HepG2 (cell line): ENCODE results near the gene CASP1. TPM values are rescaled to one million over a fixed set of nuclear protein-coding genes. Genes with fewer than 3 reads are reported as not detected.
A peak's percentile ranks its signal among the peaks of the same experiment; 100 is the strongest.

Source experiments
- FOSL2 ChIP-seq: sonication (generic); formaldehyde crosslinking; IDR thresholded peaks from 2 replicates; pipeline ENCODE4 v1.4.0; 2020; ENCODE audit warnings: missing genetic modification reagents
- GATAD2A ChIP-seq: IDR thresholded peaks from 2 replicates; pipeline ENCODE4 v1.6.1; 2016
- HDAC1 ChIP-seq: sonication (generic); formaldehyde crosslinking; IDR thresholded peaks from 2 replicates; pipeline ENCODE4 v1.5.1; 2020; ENCODE audit warnings: mild to moderate bottlenecking, missing genetic modification reagents
- HNF4A ChIP-seq: sonication (generic); formaldehyde crosslinking; IDR thresholded peaks from 2 replicates; pipeline ENCODE4 v1.4.0; 2020; ENCODE audit warnings: missing genetic modification reagents
- MAFF ChIP-seq: IDR thresholded peaks from 2 replicates; pipeline ENCODE4 v1.6.1; 2011; ENCODE audit warnings: low read depth, low read length, improper control_type of control experiment
- MEF2D ChIP-seq: sonication (generic); formaldehyde crosslinking; IDR thresholded peaks from 2 replicates; pipeline ENCODE4 v1.5.1; 2020; ENCODE audit warnings: mild to moderate bottlenecking, missing genetic modification reagents
- NCOR1 ChIP-seq: fragments of 200-600 bp; sonication (generic); IDR thresholded peaks from 2 replicates; pipeline ENCODE4 v1.7.0; 2017; ENCODE audit warnings: antibody characterized with exemption, low read length, borderline replicate concordance
- NFIB ChIP-seq: sonication (generic); formaldehyde crosslinking; IDR thresholded peaks from 2 replicates; pipeline ENCODE4 v1.9.0; 2021; ENCODE audit warnings: missing genetic modification reagents, mild to moderate bottlenecking, borderline replicate concordance
- NPAS2 ChIP-seq: sonication (generic); formaldehyde crosslinking; IDR thresholded peaks from 2 replicates; pipeline ENCODE4 v1.8.0; 2022; ENCODE audit warnings: mild to moderate bottlenecking, missing genetic modification reagents, borderline replicate concordance
- PCBP2 ChIP-seq: fragments of 200-400 bp; formaldehyde crosslinking; optimal IDR thresholded peaks from 2 replicates; pipeline ENCODE3; 2018; ENCODE audit warnings: low read length, low read depth; ENCODE audit not compliant: poor library complexity, severe bottlenecking
- PRMT3 ChIP-seq: sonication (generic); formaldehyde crosslinking; IDR thresholded peaks from 2 replicates; pipeline ENCODE4 v1.8.1; 2022; ENCODE audit warnings: low read depth, mild to moderate bottlenecking, moderate library complexity, missing genetic modification reagents, borderline replicate concordance
- SATB2 ChIP-seq: sonication (generic); formaldehyde crosslinking; IDR thresholded peaks from 2 replicates; pipeline ENCODE4 v1.5.0; 2020; ENCODE audit warnings: missing genetic modification reagents
- SMAD1 ChIP-seq: sonication (generic); formaldehyde crosslinking; IDR thresholded peaks from 2 replicates; pipeline ENCODE4 v1.4.0; 2020; ENCODE audit warnings: missing genetic modification reagents, low read depth, mild to moderate bottlenecking, borderline replicate concordance
- SMARCC2 ChIP-seq: fragments of 450-650 bp; IDR thresholded peaks from 2 replicates; pipeline ENCODE4 v1.6.1; 2017; ENCODE audit warnings: antibody characterized with exemption, mild to moderate bottlenecking
- STAG1 ChIP-seq: sonication (generic); formaldehyde crosslinking; IDR thresholded peaks from 2 replicates; pipeline ENCODE4 v1.4.0; 2020; ENCODE audit warnings: missing genetic modification reagents
- WIZ ChIP-seq: sonication (generic); formaldehyde crosslinking; IDR thresholded peaks from 2 replicates; pipeline ENCODE4 v1.5.1; 2020; ENCODE audit warnings: mild to moderate bottlenecking, missing genetic modification reagents
- ZFP36 ChIP-seq: fragments of 150-350 bp; IDR thresholded peaks from 2 replicates; pipeline ENCODE4 v1.6.1; 2018; ENCODE audit warnings: borderline replicate concordance, low read length, low read depth; ENCODE audit not compliant: partially characterized antibody
- ZFX ChIP-seq: sonication (generic); formaldehyde crosslinking; IDR thresholded peaks from 2 replicates; pipeline ENCODE4 v1.4.0; 2020; ENCODE audit warnings: mild to moderate bottlenecking, low read depth, missing genetic modification reagents, moderate library complexity
- ZMYM3 ChIP-seq: sonication (generic); formaldehyde crosslinking; IDR thresholded peaks from 2 replicates; pipeline ENCODE4 v1.5.1; 2020; ENCODE audit warnings: mild to moderate bottlenecking, missing genetic modification reagents
- ZNF263 ChIP-seq: sonication (generic); formaldehyde crosslinking; IDR thresholded peaks from 2 replicates; pipeline ENCODE4 v1.4.0; 2020; ENCODE audit warnings: missing genetic modification reagents
- ZNF33B ChIP-seq: sonication (generic); formaldehyde crosslinking; IDR thresholded peaks from 2 replicates; pipeline ENCODE4 v1.5.1; 2020; ENCODE audit warnings: mild to moderate bottlenecking, missing genetic modification reagents
- ZNF34 ChIP-seq: sonication (generic); formaldehyde crosslinking; IDR thresholded peaks from 2 replicates; pipeline ENCODE4 v1.4.0; 2020; ENCODE audit warnings: mild to moderate bottlenecking, missing genetic modification reagents, borderline replicate concordance
- ZNF451 ChIP-seq: sonication (generic); formaldehyde crosslinking; IDR thresholded peaks from 2 replicates; pipeline ENCODE4 v1.5.0; 2020; ENCODE audit warnings: mild to moderate bottlenecking, missing genetic modification reagents
- ZNF543 ChIP-seq: sonication (generic); formaldehyde crosslinking; IDR thresholded peaks from 2 replicates; pipeline ENCODE4 v1.4.0; 2020; ENCODE audit warnings: mild to moderate bottlenecking, missing genetic modification reagents
- polyA plus RNA-seq, 8 experiments: library from polyadenylated mRNA; depleted of rRNA in 3 of 8; stranded (reverse) in 7 of 8; unstranded in 1 of 8; fragments of >200 nt; fragmentation: Illumina TruSeq in 4 of 8; extraction: Trizol in 4 of 8; gene quantifications; 2 replicates each; pipeline versions ENCODE4 v1.2.1 to v1.2.3, GENCODE V29; 2011 to 2016; ENCODE audit warnings: low read depth in 4 of 8, missing spikeins in 1 of 8, mixed read lengths in 1 of 8; ENCODE audit not compliant: insufficient read depth in 1 of 8
- total RNA-seq, 5 experiments: library from RNA; depleted of rRNA; stranded (reverse); fragments of >200 nt; fragmentation: Illumina TruSeq; extraction: Trizol; gene quantifications; 2 replicates each; pipeline ENCODE4 v1.2.3, GENCODE V29; 2016; ENCODE audit warnings: low read depth in 1 of 5
- TF ChIP-seq, protein P1 (sequence below): IDR thresholded peaks from 2 replicates; pipeline ENCODE4 v1.6.1; 2016; ENCODE audit warnings: low read depth
- TF ChIP-seq, protein P2 (sequence below): sonication (generic); formaldehyde crosslinking; IDR thresholded peaks from 2 replicates; pipeline ENCODE4 v1.5.0; 2020; ENCODE audit warnings: mild to moderate bottlenecking, missing genetic modification reagents
- TF ChIP-seq, protein P3 (sequence below): sonication (generic); formaldehyde crosslinking; IDR thresholded peaks from 2 replicates; pipeline ENCODE4 v1.8.1; 2023; ENCODE audit warnings: missing genetic modification reagents, inconsistent platforms, borderline replicate concordance

CASP1 gene
- total and polyA plus RNA-seq, 2 of the 13 experiments (the other 11 are each of a cell fraction or from before 2014, with no cell fraction given): 0.34 to 5.2 TPM

DNA sequence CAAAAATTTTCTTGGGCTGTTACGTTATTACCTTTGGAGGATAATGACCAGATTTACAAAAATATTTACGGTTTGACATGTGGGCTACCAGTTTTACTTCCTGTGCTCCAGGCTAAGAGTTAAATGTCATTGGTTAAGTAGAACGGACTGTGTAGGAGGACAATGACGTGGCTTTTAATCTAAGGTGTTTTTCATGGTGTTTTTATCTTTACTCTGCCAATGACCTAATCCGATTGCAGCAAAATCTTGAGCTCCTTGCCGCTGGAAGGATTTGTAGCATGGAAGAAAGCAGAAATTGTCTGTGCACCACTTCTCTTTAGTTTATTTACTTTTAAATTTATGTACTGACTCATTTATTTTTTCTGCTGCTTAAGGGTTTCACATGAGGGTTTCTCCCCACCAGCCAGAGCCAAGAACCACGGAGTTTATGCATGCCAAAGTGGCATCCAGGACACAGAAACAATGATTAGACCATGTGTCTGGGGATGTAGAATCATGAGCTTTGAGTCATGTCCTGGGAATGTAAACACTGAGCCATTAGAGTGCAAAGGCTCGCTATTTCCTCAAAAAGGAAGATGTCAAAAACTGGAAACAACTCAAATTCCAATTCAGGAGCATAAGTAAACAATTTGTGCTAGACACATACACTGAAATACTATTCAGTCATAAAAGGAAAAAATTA is 12.1 kb upstream of the CASP1 start (continued):
- TF ChIP-seq, protein P1, sequence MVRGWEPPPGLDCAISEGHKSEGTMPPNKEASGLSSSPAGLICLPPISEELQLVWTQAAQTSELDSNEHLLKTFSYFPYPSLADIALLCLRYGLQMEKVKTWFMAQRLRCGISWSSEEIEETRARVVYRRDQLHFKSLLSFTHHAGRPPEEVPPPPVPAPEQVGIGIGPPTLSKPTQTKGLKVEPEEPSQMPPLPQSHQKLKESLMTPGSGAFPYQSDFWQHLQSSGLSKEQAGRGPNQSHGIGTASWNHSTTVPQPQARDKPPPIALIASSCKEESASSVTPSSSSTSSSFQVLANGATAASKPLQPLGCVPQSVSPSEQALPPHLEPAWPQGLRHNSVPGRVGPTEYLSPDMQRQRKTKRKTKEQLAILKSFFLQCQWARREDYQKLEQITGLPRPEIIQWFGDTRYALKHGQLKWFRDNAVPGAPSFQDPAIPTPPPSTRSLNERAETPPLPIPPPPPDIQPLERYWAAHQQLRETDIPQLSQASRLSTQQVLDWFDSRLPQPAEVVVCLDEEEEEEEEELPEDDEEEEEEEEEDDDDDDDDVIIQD: peak; percentile 97; the same call in 1 of the 2 replicates
- TF ChIP-seq ZNF451 (no peak), MEF2D (CRISPR knock-in tag) (0 out of 2 replicates have a peak, but pooled peaks have one; percentile 44), ZNF263 (CRISPR knock-in tag) (peak; percentile 33; the same call in 1 of the 2 replicates), SMARCC2 (0 out of 2 replicates have a peak, but pooled peaks have one; percentile 22), HDAC1 (CRISPR knock-in tag) (peak; percentile 60; the same call in 1 of the 2 replicates), FOSL2 (peak; percentile 98), GATAD2A (peak; percentile 97), ZNF543 (no peak), NCOR1 (peak; percentile 60), ZFX (CRISPR knock-in tag) (no peak), ZNF33B (CRISPR knock-in tag) (no peak), PRMT3 (CRISPR knock-in tag) (no peak), SMAD1 (no peak), NPAS2 (CRISPR knock-in tag) (no peak), PCBP2 (no peak), MAFF (peak; percentile 35; the same call in 1 of the 2 replicates), WIZ (CRISPR knock-in tag) (peak; percentile 70; the same call in 1 of the 2 replicates), SATB2 (CRISPR knock-in tag) (no peak), ZFP36 (no peak), STAG1 (CRISPR knock-in tag) (peak; percentile 31; the same call in 1 of the 2 replicates), NFIB (no peak), ZMYM3 (CRISPR knock-in tag) (no peak; the same call in 1 of the 2 replicates), ZNF34 (CRISPR knock-in tag) (no peak), HNF4A (CRISPR knock-in tag) (peak; percentile 95)
- TF ChIP-seq, protein P2, sequence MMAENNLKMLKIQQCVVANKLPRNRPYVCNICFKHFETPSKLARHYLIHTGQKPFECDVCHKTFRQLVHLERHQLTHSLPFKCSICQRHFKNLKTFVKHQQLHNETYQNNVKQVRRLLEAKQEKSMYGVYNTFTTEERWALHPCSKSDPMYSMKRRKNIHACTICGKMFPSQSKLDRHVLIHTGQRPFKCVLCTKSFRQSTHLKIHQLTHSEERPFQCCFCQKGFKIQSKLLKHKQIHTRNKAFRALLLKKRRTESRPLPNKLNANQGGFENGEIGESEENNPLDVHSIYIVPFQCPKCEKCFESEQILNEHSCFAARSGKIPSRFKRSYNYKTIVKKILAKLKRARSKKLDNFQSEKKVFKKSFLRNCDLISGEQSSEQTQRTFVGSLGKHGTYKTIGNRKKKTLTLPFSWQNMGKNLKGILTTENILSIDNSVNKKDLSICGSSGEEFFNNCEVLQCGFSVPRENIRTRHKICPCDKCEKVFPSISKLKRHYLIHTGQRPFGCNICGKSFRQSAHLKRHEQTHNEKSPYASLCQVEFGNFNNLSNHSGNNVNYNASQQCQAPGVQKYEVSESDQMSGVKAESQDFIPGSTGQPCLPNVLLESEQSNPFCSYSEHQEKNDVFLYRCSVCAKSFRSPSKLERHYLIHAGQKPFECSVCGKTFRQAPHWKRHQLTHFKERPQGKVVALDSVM: no peak
- TF ChIP-seq, protein P3, sequence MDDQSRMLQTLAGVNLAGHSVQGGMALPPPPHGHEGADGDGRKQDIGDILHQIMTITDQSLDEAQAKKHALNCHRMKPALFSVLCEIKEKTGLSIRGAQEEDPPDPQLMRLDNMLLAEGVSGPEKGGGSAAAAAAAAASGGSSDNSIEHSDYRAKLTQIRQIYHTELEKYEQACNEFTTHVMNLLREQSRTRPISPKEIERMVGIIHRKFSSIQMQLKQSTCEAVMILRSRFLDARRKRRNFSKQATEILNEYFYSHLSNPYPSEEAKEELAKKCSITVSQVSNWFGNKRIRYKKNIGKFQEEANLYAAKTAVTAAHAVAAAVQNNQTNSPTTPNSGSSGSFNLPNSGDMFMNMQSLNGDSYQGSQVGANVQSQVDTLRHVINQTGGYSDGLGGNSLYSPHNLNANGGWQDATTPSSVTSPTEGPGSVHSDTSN (CRISPR knock-in tag): no peak
